IPS-15b (cell line): ENCODE measurements around the gene PSG5.
"Not testable (repeated sequence)": the region's sequence is repeated elsewhere in the genome, so short reads cannot be mapped to it uniquely, and the experiment has no call there.

ENCODE experiments used
- H3K27me3 ChIP-seq: one replicate; pipeline ENCODE4 v1.6.1; 2013; ENCODE audit warnings: low read length; ENCODE audit not compliant: control insufficient read depth, insufficient read depth
- H3K36me3 ChIP-seq: one replicate; pipeline ENCODE4 v1.6.1; 2013; ENCODE audit warnings: low read length; ENCODE audit not compliant: control insufficient read depth, insufficient read depth
- H3K4me1 ChIP-seq: one replicate; pipeline ENCODE4 v1.6.1; 2013; ENCODE audit warnings: mild to moderate bottlenecking, low read length; ENCODE audit not compliant: control insufficient read depth, insufficient read depth
- H3K4me3 ChIP-seq: one replicate; pipeline ENCODE4 v1.5.1; 2013; ENCODE audit warnings: low read depth, low read length
- H3K9ac ChIP-seq: one replicate; pipeline ENCODE4 v1.6.1; 2013; ENCODE audit warnings: low read depth, mild to moderate bottlenecking, low read length
- H3K9me3 ChIP-seq: one replicate; pipeline ENCODE4 v1.6.1; 2013; ENCODE audit warnings: mild to moderate bottlenecking, low read length; ENCODE audit not compliant: control insufficient read depth, insufficient read depth

PSG5 gene

GRCh38 chr19:43124360-43124759, 62.0 kb downstream of the PSG5 start:
- no peaks in the 10 kb centered on the region for H3K27me3 ChIP-seq
- no peak overlapping the region for H3K4me3 ChIP-seq
- H3K36me3 ChIP-seq: no peaks in the 10 kb centered on the region
- H3K9me3 ChIP-seq: no peaks in the 10 kb centered on the region
- H3K9ac ChIP-seq: no peak overlapping the region
- H3K4me1 ChIP-seq: no peaks in the 10 kb centered on the region

- not testable (repeated sequence) for H3K27me3 ChIP-seq, H3K4me1 ChIP-seq, H3K36me3 ChIP-seq, H3K4me3 ChIP-seq, H3K9ac ChIP-seq, H3K9me3 ChIP-seq
Measured at GRCh38 chr19:43120433-43121026, 65.8 kb downstream of the PSG5 start.

GRCh38 chr19:43119526-43119925, 66.8 kb downstream of the PSG5 start:
- not testable (repeated sequence) for H3K27me3 ChIP-seq

More at GRCh38 chr19:43119526-43119925, 66.8 kb downstream of the PSG5 start:
- not testable (repeated sequence) for H3K36me3 ChIP-seq, H3K9ac ChIP-seq, H3K4me1 ChIP-seq, H3K9me3 ChIP-seq, H3K4me3 ChIP-seq
